Measurements from ENCODE around the gene CDH15.
"Not testable (repeated sequence)": the region's sequence is repeated elsewhere in the genome, so short reads cannot be mapped to it uniquely, and the experiment has no call there.

CDH15 gene

DNA sequence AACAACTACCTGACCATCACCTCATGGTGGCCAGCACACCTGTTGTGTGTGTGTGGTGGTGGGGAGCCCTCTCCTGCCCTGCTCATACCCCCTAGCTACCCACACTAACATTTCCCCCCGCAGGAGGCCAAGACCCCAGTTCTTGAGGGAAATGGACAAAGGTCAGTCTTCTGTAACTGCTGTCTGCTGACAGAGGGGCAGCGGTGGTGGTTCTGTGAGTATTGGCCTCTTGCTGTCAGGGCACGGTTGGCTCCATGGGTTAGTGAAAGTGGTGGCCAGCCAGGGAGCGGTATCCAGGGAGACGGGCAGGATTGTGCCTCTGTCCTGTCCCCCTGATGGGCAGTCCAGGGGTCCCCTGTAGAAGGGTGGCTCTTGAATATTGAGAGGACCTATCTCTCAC, 72.1 kb downstream of the CDH15 start:
- DNase-seq, result no peak

DNA sequence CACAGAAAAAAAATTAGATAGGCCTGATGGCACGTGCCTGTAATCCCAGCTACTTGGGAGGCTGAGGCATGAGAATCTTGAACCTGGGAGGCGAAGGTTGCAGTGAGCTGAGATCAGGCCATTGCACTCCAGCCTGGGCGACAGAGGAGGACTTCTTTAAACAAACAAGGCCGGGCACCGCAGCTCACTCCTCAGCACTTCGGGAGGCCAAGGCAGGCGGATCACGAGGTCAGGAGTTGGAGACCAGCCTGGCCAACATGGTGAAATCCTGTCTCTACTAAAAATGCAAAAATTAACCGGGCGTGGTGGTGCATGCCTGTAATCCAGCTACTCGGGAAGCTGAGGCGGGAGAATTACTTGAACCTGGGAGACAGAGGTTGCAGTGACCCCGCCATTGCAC, 72.7 kb downstream of the CDH15 start:
- not testable (repeated sequence) for DNase-seq

DNA sequence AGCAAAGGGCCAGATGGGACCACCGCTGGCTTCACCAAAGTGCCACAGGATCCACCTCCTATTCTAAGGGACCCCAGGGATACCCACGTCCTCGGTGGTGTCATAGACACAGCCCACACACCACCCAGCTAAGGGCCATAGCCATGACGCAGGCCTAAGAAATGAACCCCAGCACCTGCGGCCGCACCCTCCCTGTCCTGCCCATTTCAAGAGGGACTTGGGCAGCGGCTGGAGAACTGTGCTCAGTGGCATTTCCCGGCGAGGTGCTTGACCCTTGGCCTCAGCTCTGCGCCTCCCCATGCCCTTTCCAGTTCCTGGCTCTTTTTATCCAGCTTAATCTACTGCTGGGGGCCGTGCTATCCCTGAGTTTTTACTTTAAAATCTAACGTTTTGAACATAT, 73.2 kb downstream of the CDH15 start:
- no peak for DNase-seq

Data from AML-193 (cell line).